IMR-90 (cell line): ENCODE measurements around the gene BCAS4.

Experiments used
- BHLHE40 ChIP-seq: fragments of 150-350 bp; IDR thresholded peaks from 2 replicates; pipeline ENCODE4 v1.6.1; 2016; ENCODE audit warnings: mild to moderate bottlenecking, low read depth, low read length
- POLR2A ChIP-seq: IDR thresholded peaks from 2 replicates; pipeline ENCODE4 v1.6.1; 2012; ENCODE audit warnings: mild to moderate bottlenecking, low read depth, low read length
- RAD21 ChIP-seq: IDR thresholded peaks from 2 replicates; pipeline ENCODE4 v1.6.1; 2012; ENCODE audit warnings: low read length, improper control_type of control experiment
- RFX5 ChIP-seq: IDR thresholded peaks from 2 replicates; pipeline ENCODE4 v1.8.0; 2012; ENCODE audit warnings: low read depth, mild to moderate bottlenecking, low read length, moderate library complexity
- TF ChIP-seq, protein P1 (sequence below): conservative IDR thresholded peaks from 2 replicates; pipeline ENCODE4 v1.5.1; 2012; ENCODE audit warnings: mild to moderate bottlenecking, low read depth, low read length, improper control_type of control experiment
- TF ChIP-seq, protein P2 (sequence below): fragments of 150-350 bp; IDR thresholded peaks from 2 replicates; pipeline ENCODE4 v1.6.1; 2016; ENCODE audit warnings: low read depth, mild to moderate bottlenecking, low read length, moderate library complexity, borderline replicate concordance

DNA sequence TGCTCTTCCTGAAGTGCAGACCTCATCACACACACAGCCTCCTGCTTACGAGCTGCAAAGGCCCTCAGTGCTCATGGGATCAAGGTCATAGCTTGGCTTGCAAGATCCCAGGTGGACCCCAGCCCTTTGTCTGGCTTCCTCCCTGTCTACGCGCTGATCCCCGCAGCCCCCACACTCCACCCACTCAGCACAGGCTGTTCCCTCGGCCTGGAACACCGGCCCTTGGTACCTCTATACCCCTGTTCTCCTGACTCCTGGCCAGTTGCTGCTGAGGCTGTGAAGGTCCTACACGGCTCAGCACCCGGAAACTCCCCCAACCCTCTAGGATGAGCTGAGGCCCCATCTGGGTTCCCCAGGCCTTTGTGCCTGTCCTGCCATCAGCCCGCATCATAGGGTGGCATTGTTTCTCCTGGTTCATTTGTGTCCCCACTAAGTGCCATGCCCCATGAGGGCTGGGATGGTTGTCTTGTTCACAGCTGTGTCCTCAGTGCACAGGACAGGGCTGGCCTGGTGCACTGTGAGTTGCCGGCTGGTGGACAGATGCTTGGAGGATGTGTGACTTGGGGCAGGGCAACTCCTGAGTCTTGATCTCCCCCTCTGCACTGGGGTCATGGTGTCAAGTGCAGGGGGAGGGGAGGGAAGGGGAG lies 79.4 kb downstream of the BCAS4 start:
- TF ChIP-seq POLR2A (no peak), RAD21 (no peak), BHLHE40 (no peak), RFX5 (no peak)
- TF ChIP-seq, protein P1, sequence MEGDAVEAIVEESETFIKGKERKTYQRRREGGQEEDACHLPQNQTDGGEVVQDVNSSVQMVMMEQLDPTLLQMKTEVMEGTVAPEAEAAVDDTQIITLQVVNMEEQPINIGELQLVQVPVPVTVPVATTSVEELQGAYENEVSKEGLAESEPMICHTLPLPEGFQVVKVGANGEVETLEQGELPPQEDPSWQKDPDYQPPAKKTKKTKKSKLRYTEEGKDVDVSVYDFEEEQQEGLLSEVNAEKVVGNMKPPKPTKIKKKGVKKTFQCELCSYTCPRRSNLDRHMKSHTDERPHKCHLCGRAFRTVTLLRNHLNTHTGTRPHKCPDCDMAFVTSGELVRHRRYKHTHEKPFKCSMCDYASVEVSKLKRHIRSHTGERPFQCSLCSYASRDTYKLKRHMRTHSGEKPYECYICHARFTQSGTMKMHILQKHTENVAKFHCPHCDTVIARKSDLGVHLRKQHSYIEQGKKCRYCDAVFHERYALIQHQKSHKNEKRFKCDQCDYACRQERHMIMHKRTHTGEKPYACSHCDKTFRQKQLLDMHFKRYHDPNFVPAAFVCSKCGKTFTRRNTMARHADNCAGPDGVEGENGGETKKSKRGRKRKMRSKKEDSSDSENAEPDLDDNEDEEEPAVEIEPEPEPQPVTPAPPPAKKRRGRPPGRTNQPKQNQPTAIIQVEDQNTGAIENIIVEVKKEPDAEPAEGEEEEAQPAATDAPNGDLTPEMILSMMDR: no peak
- TF ChIP-seq, protein P2, sequence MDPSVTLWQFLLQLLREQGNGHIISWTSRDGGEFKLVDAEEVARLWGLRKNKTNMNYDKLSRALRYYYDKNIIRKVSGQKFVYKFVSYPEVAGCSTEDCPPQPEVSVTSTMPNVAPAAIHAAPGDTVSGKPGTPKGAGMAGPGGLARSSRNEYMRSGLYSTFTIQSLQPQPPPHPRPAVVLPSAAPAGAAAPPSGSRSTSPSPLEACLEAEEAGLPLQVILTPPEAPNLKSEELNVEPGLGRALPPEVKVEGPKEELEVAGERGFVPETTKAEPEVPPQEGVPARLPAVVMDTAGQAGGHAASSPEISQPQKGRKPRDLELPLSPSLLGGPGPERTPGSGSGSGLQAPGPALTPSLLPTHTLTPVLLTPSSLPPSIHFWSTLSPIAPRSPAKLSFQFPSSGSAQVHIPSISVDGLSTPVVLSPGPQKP: no peak
